Measurements from ENCODE around the gene MAP1S. TPM values are rescaled to one million over a fixed set of nuclear protein-coding genes. Genes with fewer than 3 reads are reported as not detected.
"Not testable (repeated sequence)": the region's sequence is repeated elsewhere in the genome, so short reads cannot be mapped to it uniquely, and the experiment has no call there.

Gene MAP1S
- total RNA-seq, 1 experiment from 2014 or later, result 9.6 TPM

- DNase-seq (ENCODE audit: low read depth), result peak; percentile 67
Measured at GRCh38 chr19:17765069-17765618, 45.9 kb downstream of the MAP1S start.

GRCh38 chr19:17766543-17767131, 47.4 kb downstream of the MAP1S start:
- peak; percentile 81 for DNase-seq (ENCODE audit: low read depth)

- DNase-seq (ENCODE audit: low read depth), result no peak
Measured at GRCh38 chr19:17767559-17767958, 48.3 kb downstream of the MAP1S start.

- DNase-seq (ENCODE audit: low read depth), result no peak
Measured at GRCh38 chr19:17770613-17771012, 51.3 kb downstream of the MAP1S start.

- DNase-seq (ENCODE audit: low read depth), result peak; percentile 52
Measured at GRCh38 chr19:17772172-17772571, 52.9 kb downstream of the MAP1S start.

- peak; percentile 57 for DNase-seq (ENCODE audit: low read depth)
Measured at GRCh38 chr19:17775245-17775927, 56.1 kb downstream of the MAP1S start.

- peak; percentile 36 for DNase-seq (ENCODE audit: low read depth)
Measured at GRCh38 chr19:17775991-17776803, 56.9 kb downstream of the MAP1S start.

GRCh38 chr19:17777840-17778239, 58.6 kb downstream of the MAP1S start:
- not testable (repeated sequence) for DNase-seq (ENCODE audit: low read depth)

- peak; percentile 59 for DNase-seq (ENCODE audit: low read depth)
Measured at GRCh38 chr19:17778251-17778967, 59.1 kb downstream of the MAP1S start.

GRCh38 chr19:17778968-17779929, 60.0 kb downstream of the MAP1S start:
- DNase-seq (ENCODE audit: low read depth), result peak; percentile 46

- DNase-seq (ENCODE audit: low read depth), result no peak
Measured at GRCh38 chr19:17780781-17781180, 61.5 kb downstream of the MAP1S start.

GRCh38 chr19:17783721-17784120, 64.4 kb downstream of the MAP1S start:
- not testable (repeated sequence) for DNase-seq (ENCODE audit: low read depth)

Other genes starting within 250 kb of the MAP1S start
- 7.9 and 8.7 TPM in 2 replicates for gene SLC27A1, start 249.0 kb upstream of the MAP1S start, total RNA-seq (2014; rRNA removed; shearing (Covaris generic))
- 52.7 and 66.8 TPM in 2 replicates for gene PGLS, start 207.8 kb upstream of the MAP1S start, total RNA-seq (2014; rRNA removed; shearing (Covaris generic))
- gene COLGALT1, start 163.8 kb upstream of the MAP1S start, total RNA-seq (2014; rRNA removed; shearing (Covaris generic)), result 90.8 and 101 TPM in 2 replicates
- gene UNC13A, start 31.1 kb upstream of the MAP1S start, total RNA-seq (2014; rRNA removed; shearing (Covaris generic)), result 0.10 and 0.12 TPM in 2 replicates
- gene FCHO1, start 32.0 kb downstream of the MAP1S start, total RNA-seq (2014; rRNA removed; shearing (Covaris generic)), result 0.60 and 2.5 TPM in 2 replicates
- gene B3GNT3, start 75.7 kb downstream of the MAP1S start, total RNA-seq (2014; rRNA removed; shearing (Covaris generic)), result 0.10 and 0.12 TPM in 2 replicates
- not detected in 2 replicates for gene INSL3, start 102.0 kb downstream of the MAP1S start, total RNA-seq (2014; rRNA removed; shearing (Covaris generic))
- 0.59 and 1.3 TPM in 2 replicates for gene JAK3, start 128.5 kb downstream of the MAP1S start, total RNA-seq (2014; rRNA removed; shearing (Covaris generic))
- 1,191 and 1,205 TPM in 2 replicates for gene RPL18A, start 140.4 kb downstream of the MAP1S start, total RNA-seq (2014; rRNA removed; shearing (Covaris generic))
- gene SLC5A5, start 152.5 kb downstream of the MAP1S start, total RNA-seq (2014; rRNA removed; shearing (Covaris generic)), result not detected in 2 replicates
- gene CCDC124, start 213.5 kb downstream of the MAP1S start, total RNA-seq (2014; rRNA removed; shearing (Covaris generic)), result 54.3 and 56.7 TPM in 2 replicates
- 0.20 TPM in 1 of 2 replicates, not detected in the other for gene KCNN1, start 247.6 kb downstream of the MAP1S start, total RNA-seq (2014; rRNA removed; shearing (Covaris generic))